HG02970 (cell line): ENCODE data around the gene ZDHHC22.

Experiments used
- ATAC-seq: cut with Tn5 transposase; IDR thresholded peaks from one replicate; pipeline ENCODE4 v1.9.1; 2021; ENCODE audit warnings: mild to moderate bottlenecking, moderate library complexity, moderate number of reproducible peaks; ENCODE audit not compliant: unreplicated experiment, low FRiP score

ZDHHC22 gene

GRCh38 chr14:77158175-77158881 is 16.7 kb upstream of the ZDHHC22 start:
- no peak for ATAC-seq

GRCh38 chr14:77157740-77158139 is 16.1 kb upstream of the ZDHHC22 start:
- ATAC-seq: no peak

- no peak for ATAC-seq
These were observed 13.5 kb upstream of the ZDHHC22 start for GRCh38 chr14:77155083-77155482.

- no peak for ATAC-seq
These were observed 12.8 kb upstream of the ZDHHC22 start for GRCh38 chr14:77154421-77154820.

GRCh38 chr14:77153802-77154201 is 12.2 kb upstream of the ZDHHC22 start:
- no peak for ATAC-seq

DNA sequence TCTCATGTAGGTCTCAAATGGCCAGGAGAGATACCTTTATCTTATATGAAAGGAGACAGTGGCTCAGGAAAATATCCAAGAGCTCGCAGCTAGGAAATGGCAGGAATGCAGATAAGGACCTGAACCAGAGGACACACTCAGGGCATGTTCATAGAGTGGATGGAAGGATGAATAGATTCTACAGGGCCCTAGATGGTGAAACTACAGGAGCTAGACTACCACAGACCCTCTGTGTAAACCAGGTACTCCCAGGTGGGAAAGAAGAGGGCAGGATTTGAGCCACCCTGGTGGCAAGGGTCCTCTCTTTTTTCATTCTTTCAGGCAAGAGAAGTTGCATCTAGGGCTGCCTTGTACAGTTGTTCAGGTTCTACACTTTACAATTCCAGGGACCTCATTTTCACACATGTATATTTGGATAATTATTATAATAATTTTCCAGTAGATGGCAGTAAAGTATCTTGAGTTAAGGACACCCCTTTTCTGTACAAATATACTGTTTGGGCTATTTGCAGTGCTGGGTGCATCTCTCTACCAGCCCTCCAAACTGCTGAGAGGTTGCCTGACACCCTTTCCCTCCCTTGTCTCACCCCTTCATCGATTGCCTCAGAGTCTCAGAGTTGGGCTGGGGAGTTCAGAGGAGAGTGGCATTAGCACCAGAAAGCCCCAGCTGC is 10.5 kb upstream of the ZDHHC22 start:
- no peak for ATAC-seq

GRCh38 chr14:77151245-77151644 is 9.7 kb upstream of the ZDHHC22 start:
- ATAC-seq: no peak

DNA sequence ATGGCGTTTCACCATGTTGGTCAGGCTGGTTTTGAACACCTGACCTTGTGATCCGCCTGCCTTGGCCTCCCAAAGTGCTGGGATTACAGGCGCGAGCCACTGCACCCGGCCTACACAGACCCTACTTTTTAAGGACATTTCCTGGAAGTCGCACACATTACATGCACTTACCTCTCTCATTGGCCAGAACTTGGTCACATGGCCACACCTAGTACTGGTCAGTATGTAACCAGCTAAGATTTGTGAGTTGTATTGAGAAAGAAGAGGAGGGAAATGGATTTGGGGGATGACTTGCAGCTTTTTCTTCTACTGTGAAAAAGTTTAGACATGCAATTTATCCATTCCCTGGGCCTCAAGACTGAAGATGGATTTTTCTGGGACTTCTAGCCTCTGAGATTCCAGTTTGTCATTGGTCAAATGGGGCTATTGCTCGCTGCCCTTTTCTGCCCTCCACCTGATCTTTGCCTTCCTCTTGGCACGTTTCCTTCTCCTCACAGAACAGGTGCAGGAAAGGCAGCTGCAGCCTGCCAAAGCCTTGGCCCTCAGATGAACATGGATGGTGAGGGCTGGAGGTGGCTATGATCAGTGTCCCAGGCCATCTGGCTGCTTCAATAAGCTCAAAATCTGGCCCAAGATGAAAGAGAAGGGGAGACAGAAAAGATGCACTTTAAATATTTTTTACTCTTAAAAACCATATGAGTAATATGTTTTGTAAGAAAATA is 7.1 kb upstream of the ZDHHC22 start:
- no peak for ATAC-seq

DNA sequence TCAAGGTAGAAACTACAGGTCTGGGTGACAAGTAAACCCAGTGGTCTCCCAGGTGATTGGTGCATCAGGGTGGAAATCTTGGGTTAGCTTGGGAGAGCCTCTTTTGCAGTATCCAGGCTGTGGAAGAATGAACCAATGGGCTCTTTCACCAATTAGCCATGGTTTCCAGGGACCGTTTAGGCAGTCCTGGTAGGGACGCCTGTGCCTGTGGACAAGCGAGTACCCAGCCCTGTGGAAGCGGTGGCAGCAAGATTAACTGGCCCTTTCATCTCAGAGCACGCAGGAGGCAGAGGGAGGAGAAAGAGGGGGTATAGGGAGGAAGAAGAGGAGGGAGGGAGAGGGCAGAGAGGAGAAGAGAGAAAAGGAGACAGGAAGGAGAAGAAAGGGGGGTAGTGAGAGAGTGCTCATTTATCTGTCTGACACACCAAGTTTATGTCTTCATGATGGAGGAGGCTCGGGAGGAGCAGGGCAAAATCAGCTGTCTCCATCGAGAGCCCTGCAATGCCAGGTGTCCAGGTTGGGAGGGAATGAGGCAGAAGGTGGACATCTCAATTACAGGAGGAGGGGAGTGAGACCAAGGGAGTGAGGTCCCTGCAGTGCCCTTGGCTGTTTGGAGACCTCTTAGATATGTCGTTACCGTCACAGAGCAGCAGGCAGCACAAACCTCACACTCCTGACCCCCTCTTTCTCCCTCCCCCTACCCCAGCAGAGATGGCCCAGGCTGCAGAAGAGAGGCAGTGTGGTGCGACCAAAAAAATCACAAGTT is 4.6 kb upstream of the ZDHHC22 start:
- ATAC-seq: no peak

DNA sequence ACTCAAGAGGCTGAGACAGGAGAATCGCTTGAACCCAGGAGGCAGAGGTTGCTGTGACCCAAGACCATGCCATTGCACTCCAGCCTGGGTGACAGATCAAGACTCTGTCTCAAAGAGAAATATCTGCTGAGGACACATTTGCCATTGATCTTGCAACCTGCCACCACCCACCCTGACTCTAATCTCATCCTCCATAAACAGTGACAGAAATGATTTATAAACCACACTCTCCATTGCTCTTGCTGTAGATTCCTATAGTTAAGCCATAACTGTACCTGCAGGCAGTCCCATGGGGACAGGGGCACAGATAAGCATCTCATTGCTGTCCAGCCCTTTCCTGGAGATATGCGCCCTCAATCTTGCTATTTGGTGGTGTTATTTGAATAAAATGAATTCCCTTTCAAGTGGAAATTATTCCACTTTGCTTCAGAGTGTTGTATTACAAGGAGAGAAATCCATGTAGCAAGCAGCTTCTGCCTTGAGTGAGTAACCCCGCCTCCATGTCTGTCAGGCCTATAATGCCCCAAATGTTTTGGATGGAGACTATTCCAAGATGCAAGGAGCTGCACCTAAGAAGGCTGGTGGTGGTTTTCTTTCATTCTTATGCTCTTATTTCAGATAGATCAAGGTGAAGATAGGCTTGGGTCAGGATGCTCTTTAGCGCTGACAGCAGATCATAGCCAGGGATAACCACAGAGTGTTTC is 3.0 kb upstream of the ZDHHC22 start:
- ATAC-seq: no peak

DNA sequence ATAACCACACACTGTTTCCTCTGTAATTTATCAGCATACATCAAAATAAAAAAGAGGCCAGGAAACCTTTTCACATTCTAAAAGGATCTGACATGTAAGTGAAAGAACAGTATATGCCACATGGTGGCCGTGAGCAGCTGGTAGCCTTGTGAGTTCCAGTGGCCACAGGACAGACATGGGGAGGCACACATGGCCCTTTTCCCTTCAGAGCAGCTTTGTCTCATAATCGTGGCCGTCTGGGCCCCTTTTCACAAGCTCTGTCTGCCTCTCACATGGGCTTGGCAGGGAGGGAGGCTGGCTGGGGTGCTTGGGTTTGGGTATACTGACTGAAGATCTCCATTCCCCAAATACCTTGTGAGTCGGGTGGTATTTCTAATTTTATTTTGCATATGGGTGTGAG is 1.5 kb upstream of the ZDHHC22 start:
- ATAC-seq: no peak

- no peak for ATAC-seq
These were observed 612 bp upstream of the ZDHHC22 start for GRCh38 chr14:77142005-77142800.

DNA sequence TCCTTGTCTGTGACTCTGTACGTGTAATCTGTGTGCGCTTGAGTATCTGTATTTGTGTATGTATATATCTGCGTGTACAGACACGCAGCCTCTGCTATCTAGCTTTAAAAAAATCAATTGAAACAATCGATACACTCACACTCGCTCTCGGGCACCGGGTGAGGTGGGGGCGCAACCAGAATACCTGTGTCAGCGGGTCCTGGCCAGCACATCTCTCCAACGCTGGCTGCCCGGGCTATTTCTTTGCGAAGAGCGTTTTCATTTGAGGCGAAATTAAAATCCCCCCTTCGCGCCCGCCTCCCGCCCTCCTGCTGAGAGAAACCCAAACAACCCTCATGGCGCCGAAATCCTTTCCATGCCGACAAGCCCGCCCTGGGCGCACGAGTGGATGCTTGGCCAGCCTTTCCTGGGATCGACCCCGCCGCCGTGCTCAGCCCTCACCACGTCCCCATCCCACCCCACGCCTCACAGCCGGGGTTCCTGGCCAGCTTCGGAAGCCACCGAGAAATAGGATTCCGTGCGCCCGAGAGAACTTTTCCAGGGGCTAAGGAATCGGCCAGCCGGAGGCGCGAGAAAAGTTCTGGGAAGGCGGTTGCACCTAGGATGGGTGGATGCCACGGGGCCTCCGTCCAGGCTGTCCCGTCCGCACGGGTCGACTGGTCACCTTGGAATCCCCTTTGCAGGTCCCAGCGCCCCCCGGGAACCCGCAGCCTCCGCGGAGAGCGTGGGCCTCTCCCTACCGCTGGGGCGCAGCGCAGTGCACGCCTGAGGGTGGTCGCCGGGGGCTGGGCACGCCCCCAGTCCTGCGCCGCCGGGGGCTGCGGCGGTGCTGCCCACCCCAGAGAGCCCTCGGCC is 1.0 kb downstream of the ZDHHC22 start:
- ATAC-seq: no peak

- no peak for ATAC-seq
These were observed 1.8 kb downstream of the ZDHHC22 start for GRCh38 chr14:77139540-77140358.

GRCh38 chr14:77139022-77139421 is 2.6 kb downstream of the ZDHHC22 start:
- ATAC-seq: no peak

GRCh38 chr14:77133720-77134338 is 7.8 kb downstream of the ZDHHC22 start:
- ATAC-seq: no peak

- ATAC-seq: no peak
These were observed 9.6 kb downstream of the ZDHHC22 start for GRCh38 chr14:77131871-77132486.
